HCT116 (cell line): ENCODE data around the gene S1PR3. TPM values are rescaled to one million over a fixed set of nuclear protein-coding genes. Genes with fewer than 3 reads are reported as not detected.

Experiments used
- ATAC-seq: fragments of 200-7000 bp; cut with Tn5 transposase; 2 replicates; pipeline ENCODE4 v1.9.1; 2020; ENCODE audit warnings: mild to moderate bottlenecking, moderate library complexity
- BruUV-seq: library from RNA; stranded (reverse); fragments of 400-500 nt; replicated peaks from 2 replicates; lab custom pipeline; 2021; lab: Mats Ljungman, UMichigan
- CTCF ChIA-PET: fragments of 300-600 bp; sonication (Branson Sonifier 250); formaldehyde crosslinking; loops from one replicate; lab custom pipeline; 2021; ENCODE audit warnings: antibody characterized with exemption; lab: Charles Lee
- POLR2A ChIA-PET: fragments of 300-600, 350-600 bp; sonication (Branson Sonifier 250); formaldehyde crosslinking; loops from one replicate; lab custom pipeline; 2021; ENCODE audit warnings: antibody characterized with exemption; lab: Charles Lee
- RAD21 ChIA-PET, 2 experiments: fragments of 300-600 bp; sonication (Branson Sonifier 250); formaldehyde crosslinking; loops; one replicate each; lab custom pipeline; 2023; ENCODE audit warnings: low total read pairs in 2 of 2; ENCODE audit not compliant: uncharacterized antibody in 2 of 2, unreplicated experiment in 2 of 2, low non-redundant PET in 1 of 2; lab: Charles Lee
- DNase-seq: peaks from one replicate; pipeline ENCODE4 v3.0.0-alpha.2; 2010; ENCODE audit warnings: low read depth, low spot score
- H2AFZ ChIP-seq: fragments of 200-600 bp; shearing (Covaris generic), sonication (generic); 2 replicates; pipeline ENCODE4 v1.6.1; 2017; ENCODE audit warnings: low read depth, mixed run types, mixed read lengths, antibody characterized with exemption, low read length; ENCODE audit not compliant: poor library complexity, severe bottlenecking
- H3K27ac ChIP-seq: 2 replicates; pipeline ENCODE4 v1.5.1; 2012; ENCODE audit warnings: low read depth, low read length
- H3K27me3 ChIP-seq: fragments of 200-600 bp; sonication (generic); 2 replicates; pipeline ENCODE4 v1.6.1; 2016; ENCODE audit warnings: mixed run types, low read length, mixed read lengths; ENCODE audit not compliant: insufficient read depth
- H3K36me3 ChIP-seq, 2 experiments: fragments of 200-500 bp in 1 of 2; fragments of 200-600 bp in 1 of 2; sonication (Bioruptor generic) in 1 of 2; sonication (generic) in 1 of 2; 2 replicates each; pipeline versions ENCODE4 v1.5.1 to v1.6.1; 2014 to 2016; ENCODE audit warnings: low read length in 2 of 2, inconsistent platforms in 1 of 2, mixed read lengths in 1 of 2, mixed run types in 1 of 2; ENCODE audit not compliant: insufficient read depth in 2 of 2, control insufficient read depth in 1 of 2
- H3K4me1 ChIP-seq, 2 experiments: fragments of 200-600 bp in 1 of 2; sonication (generic) in 1 of 2; 2 replicates each; pipeline versions ENCODE4 v1.5.1 to v1.6.1; 2012 to 2017; ENCODE audit warnings: low read length in 2 of 2, inconsistent platforms in 1 of 2, mild to moderate bottlenecking in 1 of 2, mixed read lengths in 1 of 2, mixed run types in 1 of 2, moderate library complexity in 1 of 2; ENCODE audit not compliant: insufficient read depth in 2 of 2, control insufficient read depth in 1 of 2
- H3K4me2 ChIP-seq: fragments of 200-600 bp; sonication (generic); 2 replicates; pipeline ENCODE4 v1.6.1; 2017; ENCODE audit warnings: mixed run types, low read length, mixed read lengths
- H3K4me3 ChIP-seq, 2 experiments: fragments of 200-600 bp in 1 of 2; sonication (generic) in 1 of 2; replicated peaks in 1 of 2; 2 replicates each; pipeline ENCODE4 v1.5.1; 2011 to 2016; ENCODE audit warnings: low read length in 2 of 2, control low read depth in 1 of 2, low read depth in 1 of 2, mild to moderate bottlenecking in 1 of 2, mixed read lengths in 1 of 2, mixed run types in 1 of 2
- H3K79me2 ChIP-seq: fragments of 200-600 bp; sonication (generic); 2 replicates; pipeline ENCODE4 v1.6.1; 2017; ENCODE audit warnings: mild to moderate bottlenecking, mixed run types, low read length, moderate library complexity, mixed read lengths; ENCODE audit not compliant: insufficient read depth
- H3K9ac ChIP-seq: fragments of 200-600 bp; sonication (generic); 2 replicates; pipeline ENCODE4 v1.6.1; 2016; ENCODE audit warnings: low read length, mixed read lengths
- H3K9me2 ChIP-seq: fragments of 200-600 bp; sonication (generic), shearing (Covaris generic); 2 replicates; pipeline ENCODE4 v1.6.1; 2017; ENCODE audit warnings: mixed run types, mild to moderate bottlenecking, moderate library complexity; ENCODE audit not compliant: insufficient read depth
- H3K9me3 ChIP-seq, 2 experiments: fragments of 200-500 bp in 1 of 2; fragments of 200-600 bp in 1 of 2; sonication (Bioruptor generic) in 1 of 2; sonication (generic) in 1 of 2; 2 replicates each; pipeline ENCODE4 v1.6.1; 2014 to 2017; ENCODE audit warnings: low read length in 2 of 2, mixed read lengths in 2 of 2, inconsistent platforms in 1 of 2, low read depth in 1 of 2, mild to moderate bottlenecking in 1 of 2, mixed run types in 1 of 2, moderate library complexity in 1 of 2; ENCODE audit not compliant: control insufficient read depth in 1 of 2, insufficient read depth in 1 of 2
- H4K20me1 ChIP-seq: fragments of 200-600 bp; sonication (generic), shearing (Covaris generic); 2 replicates; pipeline ENCODE4 v1.6.1; 2017; ENCODE audit warnings: mixed run types, mild to moderate bottlenecking, moderate library complexity; ENCODE audit not compliant: insufficient read depth
- CTCF ChIP-seq, 3 experiments: fragments of 200-600 bp in 1 of 3; sonication (generic) in 1 of 3; IDR thresholded peaks in 2 of 3; conservative IDR thresholded peaks in 1 of 3; 2 replicates each; pipeline ENCODE4 v1.5.1; 2012 to 2017; ENCODE audit warnings: low read depth in 2 of 3, low read length in 2 of 3, antibody characterized with exemption in 1 of 3, borderline replicate concordance in 1 of 3, control low read depth in 1 of 3, mild to moderate bottlenecking in 1 of 3, mixed read lengths in 1 of 3, mixed run types in 1 of 3, moderate library complexity in 1 of 3; ENCODE audit not compliant: insufficient read depth in 1 of 3
- EGR1 ChIP-seq: IDR thresholded peaks from 2 replicates; pipeline ENCODE4 v1.6.1; 2012; ENCODE audit warnings: low read depth
- ELF1 ChIP-seq: IDR thresholded peaks from 2 replicates; pipeline ENCODE4 v1.6.1; 2012; ENCODE audit warnings: low read depth, borderline replicate concordance
- EZH2phosphoT487 ChIP-seq: fragments of 200-600 bp; IDR thresholded peaks from 2 replicates; pipeline ENCODE4 v1.6.1; 2018; ENCODE audit warnings: antibody characterized with exemption, borderline replicate concordance
- FOSL1 ChIP-seq: IDR thresholded peaks from 2 replicates; pipeline ENCODE4 v1.6.1; 2012; ENCODE audit warnings: low read depth
- MAX ChIP-seq: IDR thresholded peaks from 2 replicates; pipeline ENCODE4 v1.6.1; 2012
- POLR2A ChIP-seq: IDR thresholded peaks from 2 replicates; pipeline ENCODE4 v1.7.0; 2011; ENCODE audit warnings: borderline replicate concordance; ENCODE audit not compliant: insufficient read depth, insufficient read length; ENCODE audit errors: extremely low read depth
- RAD21 ChIP-seq: IDR thresholded peaks from 2 replicates; pipeline ENCODE4 v1.6.1; 2012; ENCODE audit warnings: low read depth, mild to moderate bottlenecking
- SIN3A ChIP-seq: IDR thresholded peaks from 2 replicates; pipeline ENCODE4 v1.6.1; 2012; ENCODE audit warnings: low read depth
- SP1 ChIP-seq: IDR thresholded peaks from 2 replicates; pipeline ENCODE4 v1.6.1; 2012; ENCODE audit warnings: low read depth
- SRF ChIP-seq: IDR thresholded peaks from 2 replicates; pipeline ENCODE4 v1.6.1; 2012; ENCODE audit warnings: low read depth
- TCF7L2 ChIP-seq: IDR thresholded peaks from 2 replicates; pipeline ENCODE4 v1.7.0; 2011; ENCODE audit warnings: borderline replicate concordance, inconsistent platforms; ENCODE audit not compliant: insufficient read depth, insufficient read length; ENCODE audit errors: extremely low read depth
- ZNF274 ChIP-seq: fragments of 200-500 bp; sonication (Bioruptor generic); IDR thresholded peaks from 2 replicates; pipeline ENCODE4 v1.6.1; 2014; ENCODE audit warnings: mild to moderate bottlenecking, low read depth, low read length, inconsistent platforms
- intact Hi-C: fragments of 100-400 bp; cut with micrococcal nuclease; formaldehyde crosslinking; loops from 2 replicates; pipeline ENCODE4 v1.10.0; 2022
- total RNA-seq: library from RNA; stranded (reverse); gene quantifications from one replicate; pipeline ENCODE4 v1.2.1, GENCODE V29; 2021; ENCODE audit not compliant: unreplicated experiment

S1PR3 gene
- total RNA-seq, 1 experiment from 2014 or later = 0.07 TPM

GRCh38 chr9:88951155-88951542, 40.1 kb upstream of the S1PR3 start:
- no peak overlapping the region for H3K9ac ChIP-seq
- no peaks in the 10 kb centered on the region for H3K79me2 ChIP-seq
- H3K9me3 ChIP-seq = no peaks in the 10 kb centered on the region
- no peak overlapping the region for H3K27ac ChIP-seq
- no TSS peak for BruUV-seq
- H3K27me3 ChIP-seq = peaks cover 5% of the 10 kb centered on the region
- no peak for ATAC-seq
- H3K9me2 ChIP-seq = no peaks in the 10 kb centered on the region
- H3K4me1 ChIP-seq = no peaks in the 10 kb centered on the region
- intact Hi-C loops = no loop called here
- H4K20me1 ChIP-seq = no peaks in the 10 kb centered on the region
- TF ChIP-seq EZH2phosphoT487 = no peak
- no peak for TF ChIP-seq EGR1
- no peak for TF ChIP-seq FOSL1
- no peak for TF ChIP-seq SP1
- no peak for TF ChIP-seq RAD21
- no peak for TF ChIP-seq POLR2A
- no peak for TF ChIP-seq ELF1
- TF ChIP-seq MAX = no peak
- TF ChIP-seq SIN3A = no peak
- TF ChIP-seq SRF = no peak
- no peak for TF ChIP-seq CTCF (IDR thresholded peaks at IDR 0.05 in 2 of 3, conservative IDR thresholded peaks at IDR 0.05 in 1 of 3; ENCODE audit: borderline replicate concordance in 1 of 3, insufficient read depth in 1 of 3, low read depth in 2 of 3, low read length in 2 of 3)
- no peak for TF ChIP-seq TCF7L2
- TF ChIP-seq ZNF274 = no peak
- H3K4me3 ChIP-seq = no peak overlapping the region
- RAD21 ChIA-PET = no interaction called here
- no peak for DNase-seq
- CTCF ChIA-PET = no interaction called here
- H2AFZ ChIP-seq = no peak overlapping the region
- POLR2A ChIA-PET = no interaction called here
- no peak overlapping the region for H3K4me2 ChIP-seq
- H3K36me3 ChIP-seq = no peaks in the 10 kb centered on the region
